Panc1 (cell line): Measurements from ENCODE around the gene TBC1D13.

ENCODE experiments used
- POLR2AphosphoS5 ChIP-seq: IDR thresholded peaks from 2 replicates; pipeline ENCODE4 v1.6.1; 2012; ENCODE audit warnings: mild to moderate bottlenecking, low read depth, low read length, moderate library complexity
- TCF7L2 ChIP-seq: IDR thresholded peaks from 2 replicates; pipeline ENCODE4 v1.6.1; 2011; ENCODE audit warnings: mild to moderate bottlenecking, low read depth, low read length, inconsistent platforms
- TF ChIP-seq, protein P1 (sequence below): fragments of 450-650 bp; IDR thresholded peaks from 2 replicates; pipeline ENCODE4 v1.5.1; 2017; ENCODE audit warnings: mild to moderate bottlenecking

DNA sequence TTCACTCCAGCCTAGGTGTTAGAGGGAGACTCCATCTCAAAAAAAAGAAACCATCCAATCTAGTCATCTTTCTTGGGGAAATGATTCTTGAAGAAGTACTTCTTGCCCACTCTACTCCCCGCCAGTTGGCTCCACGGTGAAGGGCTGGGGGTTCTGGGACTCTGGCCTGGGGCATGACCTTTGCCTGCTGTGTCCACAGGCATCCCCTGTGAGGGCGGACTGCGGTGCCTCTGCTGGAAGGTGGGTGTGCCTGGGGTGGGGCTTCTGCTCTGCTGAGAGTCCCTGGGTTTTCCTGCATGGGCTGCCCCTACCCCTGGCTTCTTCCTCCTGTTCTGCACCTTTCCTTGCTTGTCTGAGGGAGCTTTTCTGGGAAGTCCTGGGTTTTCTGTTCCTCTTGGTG lies 3.5 kb downstream of the TBC1D13 start:
- TF ChIP-seq, protein P1, sequence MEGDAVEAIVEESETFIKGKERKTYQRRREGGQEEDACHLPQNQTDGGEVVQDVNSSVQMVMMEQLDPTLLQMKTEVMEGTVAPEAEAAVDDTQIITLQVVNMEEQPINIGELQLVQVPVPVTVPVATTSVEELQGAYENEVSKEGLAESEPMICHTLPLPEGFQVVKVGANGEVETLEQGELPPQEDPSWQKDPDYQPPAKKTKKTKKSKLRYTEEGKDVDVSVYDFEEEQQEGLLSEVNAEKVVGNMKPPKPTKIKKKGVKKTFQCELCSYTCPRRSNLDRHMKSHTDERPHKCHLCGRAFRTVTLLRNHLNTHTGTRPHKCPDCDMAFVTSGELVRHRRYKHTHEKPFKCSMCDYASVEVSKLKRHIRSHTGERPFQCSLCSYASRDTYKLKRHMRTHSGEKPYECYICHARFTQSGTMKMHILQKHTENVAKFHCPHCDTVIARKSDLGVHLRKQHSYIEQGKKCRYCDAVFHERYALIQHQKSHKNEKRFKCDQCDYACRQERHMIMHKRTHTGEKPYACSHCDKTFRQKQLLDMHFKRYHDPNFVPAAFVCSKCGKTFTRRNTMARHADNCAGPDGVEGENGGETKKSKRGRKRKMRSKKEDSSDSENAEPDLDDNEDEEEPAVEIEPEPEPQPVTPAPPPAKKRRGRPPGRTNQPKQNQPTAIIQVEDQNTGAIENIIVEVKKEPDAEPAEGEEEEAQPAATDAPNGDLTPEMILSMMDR, result no peak
- no peak for TF ChIP-seq POLR2AphosphoS5
- TF ChIP-seq TCF7L2, result no peak
